ENCODE data around the gene PROSER2.
A peak's percentile ranks its signal among the peaks of the same experiment; 100 is the strongest.

The PROSER2 gene

GRCh38 chr10:11793762-11794479 lies 29.2 kb upstream of the PROSER2 start:
- no peak for DNase-seq (ENCODE audit: low read depth in 1 of 2, low spot score in 1 of 2)
- no peak for TF ChIP-seq JUND (IDR thresholded peaks at IDR 0.05; ENCODE audit: low read depth)
- in situ Hi-C loops (cut with HindIII; ENCODE audit: low pct_unique_long_range_greater_than_20kb, low sequenced_read_pairs): no loop called here

- DNase-seq (ENCODE audit: low read depth in 1 of 2, low spot score in 1 of 2): no peak
- in situ Hi-C loops (cut with HindIII; ENCODE audit: low pct_unique_long_range_greater_than_20kb, low sequenced_read_pairs): no loop called here
- TF ChIP-seq JUND (IDR thresholded peaks at IDR 0.05; ENCODE audit: low read depth): no peak
Observed at GRCh38 chr10:11794566-11794965, 28.6 kb upstream of the PROSER2 start.

GRCh38 chr10:11795101-11795920 lies 27.8 kb upstream of the PROSER2 start:
- no peak for TF ChIP-seq JUND (IDR thresholded peaks at IDR 0.05; ENCODE audit: low read depth)
- in situ Hi-C loops (cut with HindIII; ENCODE audit: low pct_unique_long_range_greater_than_20kb, low sequenced_read_pairs): no loop called here
- peak; percentile 78 to 86 for DNase-seq (ENCODE audit: low read depth in 1 of 2, low spot score in 1 of 2)

GRCh38 chr10:11796474-11796873 lies 26.7 kb upstream of the PROSER2 start:
- DNase-seq (ENCODE audit: low read depth in 1 of 2, low spot score in 1 of 2): no peak
- in situ Hi-C loops (cut with HindIII; ENCODE audit: low pct_unique_long_range_greater_than_20kb, low sequenced_read_pairs): no loop called here

GRCh38 chr10:11797281-11797680 lies 25.9 kb upstream of the PROSER2 start:
- in situ Hi-C loops (cut with HindIII; ENCODE audit: low pct_unique_long_range_greater_than_20kb, low sequenced_read_pairs): no loop called here

More at GRCh38 chr10:11796474-11796873, 26.7 kb upstream of the PROSER2 start:
- TF ChIP-seq JUND (IDR thresholded peaks at IDR 0.05; ENCODE audit: low read depth): no peak

GRCh38 chr10:11797847-11798633 lies 25.1 kb upstream of the PROSER2 start:
- no peak for TF ChIP-seq JUND (IDR thresholded peaks at IDR 0.05; ENCODE audit: low read depth)
- in situ Hi-C loops (cut with HindIII; ENCODE audit: low pct_unique_long_range_greater_than_20kb, low sequenced_read_pairs): no loop called here
- DNase-seq (ENCODE audit: low read depth in 1 of 2, low spot score in 1 of 2): no peak

More at GRCh38 chr10:11797281-11797680, 25.9 kb upstream of the PROSER2 start:
- no peak for DNase-seq (ENCODE audit: low read depth in 1 of 2, low spot score in 1 of 2)
- no peak for TF ChIP-seq JUND (IDR thresholded peaks at IDR 0.05; ENCODE audit: low read depth)

GRCh38 chr10:11798845-11799735 lies 24.1 kb upstream of the PROSER2 start:
- in situ Hi-C loops (cut with HindIII; ENCODE audit: low pct_unique_long_range_greater_than_20kb, low sequenced_read_pairs): no loop called here
- no peak for DNase-seq (ENCODE audit: low read depth in 1 of 2, low spot score in 1 of 2)
- no peak for TF ChIP-seq JUND (IDR thresholded peaks at IDR 0.05; ENCODE audit: low read depth)

GRCh38 chr10:11799736-11800080 lies 23.4 kb upstream of the PROSER2 start:
- DNase-seq (ENCODE audit: low read depth in 1 of 2, low spot score in 1 of 2): no peak
- in situ Hi-C loops (cut with HindIII; ENCODE audit: low pct_unique_long_range_greater_than_20kb, low sequenced_read_pairs): no loop called here
- TF ChIP-seq JUND (IDR thresholded peaks at IDR 0.05; ENCODE audit: low read depth): no peak

DNA sequence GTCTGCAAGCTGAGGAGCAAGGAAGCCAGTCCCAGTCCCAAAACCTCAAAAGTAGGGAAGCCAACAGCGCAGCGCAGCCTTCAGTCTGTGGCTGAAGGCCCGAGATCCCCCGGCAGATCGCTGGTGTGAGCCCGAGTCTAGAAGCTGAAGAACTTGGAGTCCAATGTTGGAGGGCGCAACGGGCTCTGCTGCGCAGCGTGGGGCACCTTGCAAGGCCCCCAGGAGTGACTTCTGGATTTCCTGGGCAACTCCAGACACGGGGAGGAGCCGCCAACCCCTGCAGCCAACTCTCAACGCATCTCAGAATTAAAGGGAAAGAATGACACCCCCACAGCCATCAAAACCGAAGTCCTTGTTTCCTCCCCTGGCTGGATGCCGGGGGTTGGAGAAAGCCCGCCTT lies 18.8 kb upstream of the PROSER2 start:
- no peak for TF ChIP-seq JUND (IDR thresholded peaks at IDR 0.05; ENCODE audit: low read depth)
- in situ Hi-C loops (cut with HindIII; ENCODE audit: low pct_unique_long_range_greater_than_20kb, low sequenced_read_pairs): no loop called here
- no peak for DNase-seq (ENCODE audit: low read depth in 1 of 2, low spot score in 1 of 2)

DNA sequence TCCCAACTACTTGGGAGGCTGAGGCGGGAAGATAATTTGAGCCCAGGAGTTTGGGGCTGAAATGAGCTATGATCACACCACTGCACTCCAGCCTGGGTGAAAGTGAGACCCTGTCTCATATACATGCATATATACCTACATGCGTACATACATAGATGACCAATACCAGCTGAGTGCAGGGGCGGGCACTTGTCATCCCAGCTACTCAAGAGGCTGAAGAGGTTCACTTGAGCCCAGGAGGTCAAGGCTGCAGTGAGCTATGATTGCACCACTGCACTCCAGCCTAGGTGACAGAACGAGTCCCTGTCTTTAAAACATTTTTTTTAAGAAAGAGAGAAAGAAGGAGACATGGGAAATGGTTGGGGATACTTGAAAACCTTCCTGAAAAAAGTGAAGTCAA lies 17.4 kb upstream of the PROSER2 start:
- no peak for TF ChIP-seq JUND (IDR thresholded peaks at IDR 0.05; ENCODE audit: low read depth)
- no peak for DNase-seq (ENCODE audit: low read depth in 1 of 2, low spot score in 1 of 2)
- in situ Hi-C loops (cut with HindIII; ENCODE audit: low pct_unique_long_range_greater_than_20kb, low sequenced_read_pairs): no loop called here

- no peak for TF ChIP-seq JUND (IDR thresholded peaks at IDR 0.05; ENCODE audit: low read depth)
- in situ Hi-C loops (cut with HindIII; ENCODE audit: low pct_unique_long_range_greater_than_20kb, low sequenced_read_pairs): no loop called here
- DNase-seq (ENCODE audit: low read depth in 1 of 2, low spot score in 1 of 2): no peak
Observed at GRCh38 chr10:11806706-11807105, 16.4 kb upstream of the PROSER2 start.

- DNase-seq (ENCODE audit: low read depth in 1 of 2, low spot score in 1 of 2): no peak
- in situ Hi-C loops (cut with HindIII; ENCODE audit: low pct_unique_long_range_greater_than_20kb, low sequenced_read_pairs): no loop called here
- no peak for TF ChIP-seq JUND (IDR thresholded peaks at IDR 0.05; ENCODE audit: low read depth)
Observed at GRCh38 chr10:11808808-11809207, 14.3 kb upstream of the PROSER2 start.

All from T47D (cell line).